ENCODE data around the gene PRKCH.
A peak's percentile ranks its signal among the peaks of the same experiment; 100 is the strongest.

PRKCH gene

GRCh38 chr14:61368114-61368710, 46.8 kb downstream of the PRKCH start:
- DNase-seq, result no peak

- DNase-seq, result no peak
These were observed 47.5 kb downstream of the PRKCH start for GRCh38 chr14:61368781-61369453.

DNA sequence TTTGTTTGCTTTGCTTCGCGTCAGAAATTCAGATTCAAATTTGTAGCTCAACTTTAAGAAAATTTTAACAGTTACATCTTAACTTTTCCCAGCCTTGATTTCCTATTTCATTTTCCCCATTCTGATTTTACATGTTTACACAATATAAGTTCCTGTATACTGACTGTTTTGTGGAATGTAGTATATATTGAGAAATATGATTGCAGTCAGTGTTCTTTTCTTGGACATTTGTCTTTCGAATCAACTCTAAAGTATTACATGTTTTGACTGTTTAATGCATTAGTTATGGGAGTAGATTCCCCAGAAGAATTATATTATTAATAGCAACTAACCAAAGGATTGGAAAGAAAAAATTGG, 48.1 kb downstream of the PRKCH start:
- no peak for DNase-seq

- DNase-seq, result no peak
These were observed 51.0 kb downstream of the PRKCH start for GRCh38 chr14:61372379-61372778.

GRCh38 chr14:61372842-61373555, 51.6 kb downstream of the PRKCH start:
- DNase-seq, result no peak

- peak in 1 of 5 experiments; percentile 52 for DNase-seq
These were observed 52.9 kb downstream of the PRKCH start for GRCh38 chr14:61374284-61374683.

DNA sequence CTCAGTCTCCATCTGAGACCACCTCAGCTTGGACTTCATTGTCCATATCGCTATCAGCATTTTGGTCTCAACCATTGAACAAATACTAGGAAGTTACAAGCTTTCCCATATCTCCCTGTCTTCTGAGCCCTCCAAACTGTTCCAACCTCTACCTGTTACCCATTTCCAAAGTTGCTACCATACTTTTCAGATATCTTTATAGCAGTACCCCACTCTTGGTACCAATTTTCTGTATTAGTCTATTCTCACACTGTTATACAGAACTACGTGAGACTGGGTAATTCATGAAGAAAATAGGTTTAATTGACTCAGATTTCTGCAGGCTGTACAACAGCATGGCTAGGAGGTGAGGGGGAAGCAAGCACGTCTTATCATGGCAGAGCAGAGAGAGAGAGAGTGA, 53.8 kb downstream of the PRKCH start:
- DNase-seq, result no peak

- no peak for DNase-seq
These were observed 54.9 kb downstream of the PRKCH start for GRCh38 chr14:61376314-61376713.

DNA sequence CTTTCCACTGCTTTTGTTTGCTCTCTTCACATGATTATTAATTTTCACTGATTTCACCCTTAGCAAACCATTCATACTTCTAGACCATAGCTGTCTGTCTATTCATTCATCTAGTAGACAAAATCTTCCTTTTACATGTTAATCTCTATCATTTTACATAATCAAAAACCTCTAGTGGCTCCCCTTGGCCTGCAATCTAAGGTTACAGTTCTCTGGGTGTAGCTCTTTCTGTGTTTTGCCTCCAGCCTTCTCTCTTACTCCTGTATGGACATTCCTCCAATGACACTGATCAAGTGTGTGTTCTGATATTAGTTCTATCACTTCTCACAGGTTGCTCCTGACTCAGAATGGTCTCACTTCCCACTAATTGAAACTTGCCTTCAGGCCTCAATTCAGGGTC, 56.4 kb downstream of the PRKCH start:
- no peak for DNase-seq

- DNase-seq, result peak in 1 of 5 experiments; percentile 44
These were observed 58.3 kb downstream of the PRKCH start for GRCh38 chr14:61379639-61380184.

- DNase-seq, result no peak
These were observed 59.6 kb downstream of the PRKCH start for GRCh38 chr14:61380984-61381383.

GRCh38 chr14:61381553-61381952, 60.2 kb downstream of the PRKCH start:
- no peak for DNase-seq

- DNase-seq, result no peak
These were observed 61.5 kb downstream of the PRKCH start for GRCh38 chr14:61382842-61383241.

DNA sequence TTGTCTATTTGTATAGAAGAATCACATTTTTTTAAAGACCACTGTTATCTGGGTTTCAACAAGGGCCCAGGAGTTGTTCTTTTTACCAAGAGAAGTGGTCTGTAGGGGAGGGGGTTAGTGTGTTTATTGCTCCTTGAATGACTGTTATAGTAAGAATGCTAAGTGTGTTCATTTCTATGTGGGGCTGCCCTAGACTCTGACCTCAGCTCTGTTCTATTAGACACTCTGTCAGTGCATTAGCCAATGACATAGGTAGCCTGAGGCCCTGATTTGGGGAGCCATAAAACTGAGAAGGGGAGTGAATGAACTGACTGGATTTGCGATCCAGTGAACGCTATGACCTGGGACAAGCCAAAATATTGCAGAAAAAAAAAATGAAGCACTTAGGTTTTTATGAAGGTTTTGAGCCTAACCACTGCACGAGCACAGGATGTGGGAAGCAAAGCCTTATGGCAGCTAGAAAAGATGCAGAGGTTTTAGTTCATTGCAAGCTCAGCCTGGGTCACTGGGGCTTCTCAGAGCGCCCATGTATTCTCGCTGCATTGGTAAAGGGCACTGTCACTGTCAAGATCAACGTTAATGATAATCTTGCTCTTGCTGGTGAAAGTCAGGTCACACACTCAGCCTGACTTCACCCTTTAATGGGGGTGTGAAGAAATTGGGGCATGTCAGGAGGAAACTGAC, 63.8 kb downstream of the PRKCH start:
- DNase-seq, result peak in 3 of 5 experiments; percentile 49 to 96 (median 83)

DNA sequence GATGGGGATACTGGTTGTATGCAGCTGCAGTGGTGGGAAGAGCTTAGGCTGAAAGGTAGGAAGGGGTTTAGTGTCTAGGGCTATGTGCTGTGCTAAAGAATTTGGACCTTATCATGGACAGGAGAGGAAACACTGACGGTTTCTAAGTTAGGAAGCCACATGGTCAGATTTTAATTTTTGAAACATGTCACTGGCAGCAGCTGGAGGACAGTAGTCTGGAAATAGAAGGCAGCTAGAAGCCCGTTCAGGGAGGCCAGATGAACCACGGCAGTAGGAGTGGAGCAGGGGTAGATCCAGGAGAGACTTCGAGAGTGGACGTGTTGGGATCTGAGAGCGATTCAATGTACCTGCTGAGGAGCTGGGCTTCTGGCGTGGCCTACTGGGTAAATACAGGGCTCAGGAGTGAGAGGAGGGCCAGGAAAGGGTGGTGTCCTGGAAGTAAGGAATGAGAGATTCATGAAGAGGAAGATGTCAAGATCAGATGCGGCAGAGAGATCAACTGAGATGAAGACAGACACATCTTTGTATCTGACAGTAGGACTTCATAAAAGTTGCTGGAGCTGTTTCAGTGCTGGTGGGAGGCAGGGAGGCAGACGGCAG, 64.9 kb downstream of the PRKCH start:
- no peak for DNase-seq

DNA sequence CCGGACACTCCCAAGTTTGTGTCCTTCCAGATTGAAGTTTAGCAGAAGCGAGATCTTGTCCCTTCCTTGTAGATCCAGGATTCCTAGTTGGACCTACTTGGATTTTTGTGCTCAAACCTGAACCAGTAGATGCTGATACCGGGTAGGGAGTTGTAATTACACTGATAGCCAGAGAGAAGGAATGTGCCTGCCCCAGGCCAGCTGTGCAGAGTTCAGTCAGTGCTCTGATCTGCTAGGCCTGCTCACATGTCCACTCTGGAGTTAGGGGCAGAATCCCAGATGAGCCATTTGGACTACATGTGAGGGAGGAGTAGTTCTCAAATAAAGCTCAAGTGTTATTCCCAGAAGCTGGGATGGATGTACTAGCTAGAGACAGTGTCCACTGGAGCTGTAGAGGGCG, 65.7 kb downstream of the PRKCH start:
- DNase-seq, result no peak

DNA sequence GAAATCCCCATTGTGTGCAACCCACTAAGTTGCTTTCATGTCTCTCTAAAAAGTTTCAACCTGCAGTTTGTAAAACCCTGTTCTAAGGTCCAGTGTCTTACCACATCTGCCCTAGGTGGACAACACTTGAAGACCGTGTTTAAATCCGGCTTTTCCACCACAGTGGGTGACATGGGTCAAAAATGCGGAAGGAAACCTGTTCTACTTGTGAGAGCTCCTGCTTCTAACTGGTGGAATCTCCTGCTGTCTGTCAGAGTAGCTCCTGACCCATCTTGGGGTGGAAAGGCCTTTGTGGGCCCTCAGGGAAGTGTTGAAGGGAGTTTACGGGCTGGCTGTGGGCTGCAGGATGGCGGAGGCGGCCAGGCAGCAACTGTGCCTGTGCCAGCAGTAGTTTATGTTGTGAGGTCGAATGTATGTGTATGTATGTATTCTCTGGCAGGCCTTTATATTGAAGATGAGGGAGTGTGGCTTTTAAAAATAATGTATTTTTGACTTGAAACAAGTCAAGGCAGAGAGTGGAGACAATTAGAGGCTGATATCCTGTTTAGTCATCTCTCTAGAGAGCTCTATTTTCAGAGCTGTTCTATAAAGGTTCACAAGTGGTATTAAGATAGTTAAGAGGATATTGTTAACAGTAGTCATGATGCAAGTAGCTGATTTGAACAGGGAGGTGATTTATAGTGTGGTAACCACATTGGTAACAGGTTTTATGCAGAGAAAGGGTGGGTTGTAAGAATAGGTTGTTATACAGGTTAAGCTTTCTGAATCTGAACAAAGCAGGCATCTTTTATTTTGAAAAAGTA, 67.0 kb downstream of the PRKCH start:
- DNase-seq, result peak in 2 of 5 experiments; percentile 69 to 89

DNA sequence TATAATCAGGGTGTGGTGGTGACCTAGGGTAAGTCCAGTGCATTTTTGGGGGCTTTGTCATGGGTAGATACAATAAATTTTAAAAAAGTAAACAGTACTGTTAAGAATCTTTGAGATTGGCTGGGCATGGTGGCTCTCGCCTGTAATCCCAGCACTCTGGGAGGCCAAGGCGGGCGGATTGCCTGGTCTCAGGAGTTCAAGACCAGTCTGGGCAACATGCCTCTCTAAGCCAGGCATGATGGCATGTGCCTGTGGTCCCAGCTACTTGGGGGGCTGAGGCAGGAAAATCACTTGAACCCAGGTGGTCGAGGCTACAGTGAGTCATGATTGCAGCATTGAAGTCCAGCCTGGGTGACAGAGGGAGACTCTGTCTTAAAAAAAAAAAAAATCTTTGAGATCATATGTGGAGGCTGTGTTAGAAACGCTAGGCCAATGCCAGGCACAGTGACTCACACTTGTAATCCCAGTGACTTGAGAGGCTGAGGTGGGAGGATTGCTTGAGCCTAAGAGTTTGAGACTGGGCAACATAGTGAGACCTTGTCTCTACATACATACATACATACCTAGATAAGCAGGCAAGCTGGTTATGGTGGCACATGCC, 67.7 kb downstream of the PRKCH start:
- peak in 1 of 5 experiments; percentile 55 for DNase-seq

GRCh38 chr14:61391119-61391518, 69.7 kb downstream of the PRKCH start:
- peak in 1 of 5 experiments; percentile 21 for DNase-seq

DNA sequence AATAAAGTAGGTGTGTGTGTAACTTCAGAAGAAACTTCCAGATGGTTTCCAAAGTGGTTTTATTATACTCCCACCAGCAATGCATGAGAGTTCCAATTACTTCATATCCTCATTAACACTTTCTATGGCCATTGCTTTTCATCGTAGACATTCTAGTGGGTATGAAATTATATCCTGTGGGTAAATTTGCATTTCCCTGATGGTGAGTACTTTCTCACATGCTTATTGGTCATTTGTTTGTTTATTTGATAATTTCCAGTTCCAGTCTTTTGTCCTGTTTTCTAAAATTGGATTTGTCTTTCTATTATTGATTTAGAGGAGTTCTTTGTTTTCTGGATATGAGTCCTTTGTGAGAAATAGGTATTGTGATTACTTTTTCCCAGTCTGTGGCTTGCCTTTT, 70.9 kb downstream of the PRKCH start:
- DNase-seq, result no peak

GRCh38 chr14:61394542-61394941, 73.2 kb downstream of the PRKCH start:
- no peak for DNase-seq
